GM12892 (cell line): ENCODE data around the gene HSCB. TPM values are rescaled to one million over a fixed set of nuclear protein-coding genes. Genes with fewer than 3 reads are reported as not detected.
"Not testable (repeated sequence)": the region's sequence is repeated elsewhere in the genome, so short reads cannot be mapped to it uniquely, and the experiment has no call there.

Experiments used
- DNase-seq: peaks from one replicate; pipeline ENCODE4 v3.0.0; 2011; ENCODE audit not compliant: insufficient read length
- FAIRE-seq: peaks from 2 replicates; lab custom pipeline; 2011; peaks lifted over from hg19 to GRCh38; lab: Jason Lieb, UNC
- POLR2A ChIP-seq: IDR thresholded peaks from 2 replicates; pipeline ENCODE4 v1.6.1; 2011; ENCODE audit warnings: low read depth, low read length, control low read depth
- POLR2AphosphoS5 ChIP-seq: IDR thresholded peaks from 2 replicates; pipeline ENCODE4 v1.6.1; 2011; ENCODE audit warnings: low read depth, low read length, control low read depth
- TAF1 ChIP-seq: IDR thresholded peaks from 2 replicates; pipeline ENCODE4 v1.6.1; 2011; ENCODE audit warnings: low read depth, mild to moderate bottlenecking, control low read depth, low read length, borderline replicate concordance
- polyA plus RNA-seq: library from polyadenylated mRNA; unstranded; fragments of >200 nt; gene quantifications from one replicate; pipeline ENCODE4 v1.2.1, GENCODE V29; 2012; ENCODE audit warnings: missing spikeins, inconsistent platforms; ENCODE audit not compliant: missing spikeins

Gene HSCB, protein sequence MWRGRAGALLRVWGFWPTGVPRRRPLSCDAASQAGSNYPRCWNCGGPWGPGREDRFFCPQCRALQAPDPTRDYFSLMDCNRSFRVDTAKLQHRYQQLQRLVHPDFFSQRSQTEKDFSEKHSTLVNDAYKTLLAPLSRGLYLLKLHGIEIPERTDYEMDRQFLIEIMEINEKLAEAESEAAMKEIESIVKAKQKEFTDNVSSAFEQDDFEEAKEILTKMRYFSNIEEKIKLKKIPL
- 22.6 TPM for polyA plus RNA-seq

DNA sequence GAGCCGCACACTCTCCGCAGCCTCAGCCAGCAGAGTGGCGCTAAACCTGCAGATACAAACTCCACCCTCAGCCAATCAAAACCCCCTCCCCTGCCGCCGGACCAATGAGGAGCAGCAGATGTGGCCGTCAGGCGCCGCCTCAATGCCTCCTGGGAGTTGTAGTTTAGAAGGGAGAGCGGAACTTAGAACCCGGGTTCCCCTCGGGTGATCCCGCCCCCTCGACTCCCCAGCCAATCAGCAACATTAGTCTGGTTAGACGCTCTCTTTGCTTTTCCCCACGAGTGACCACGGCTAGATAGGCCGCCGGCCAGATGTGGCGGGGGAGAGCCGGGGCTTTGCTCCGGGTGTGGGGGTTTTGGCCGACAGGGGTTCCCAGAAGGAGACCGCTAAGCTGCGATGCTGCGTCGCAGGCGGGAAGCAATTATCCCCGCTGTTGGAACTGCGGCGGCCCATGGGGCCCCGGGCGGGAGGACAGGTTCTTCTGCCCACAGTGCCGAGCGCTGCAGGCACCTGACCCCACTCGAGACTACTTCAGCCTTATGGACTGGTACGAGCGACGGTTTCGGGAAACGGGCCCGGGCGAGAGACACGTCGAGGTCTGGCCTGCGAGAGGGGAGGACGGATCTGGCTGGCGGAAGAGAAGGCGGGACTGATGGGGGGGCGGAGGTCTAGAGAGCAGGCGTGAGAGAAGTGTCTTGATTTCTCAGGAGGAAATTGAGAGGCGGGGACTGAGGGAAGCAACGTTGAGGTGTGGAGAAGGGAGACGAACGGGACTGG is at the start of gene HSCB, which contains the start of gene CHEK2:
Gene HSCB, plus strand, starts transcription at position 255 of the 777 bp plus-strand sequence. Its CDS starts 57 bp downstream, at position 312.
Gene CHEK2, minus strand, starts transcription at position 36 of the 777 bp plus-strand sequence. CDS start 7,099 bp downstream, outside the sequence.
- peak; percentile 88 for DNase-seq
- TF ChIP-seq POLR2A (peak; percentile 80), TAF1 (peak; percentile 62; the same call in 1 of the 2 replicates), POLR2AphosphoS5 (peak; percentile 81)
- FAIRE-seq, result peak; percentile 99

GRCh38 chr22:28693041-28693760 is 48.6 kb upstream of the HSCB start:
- not testable (repeated sequence) for DNase-seq, FAIRE-seq

GRCh38 chr22:28702891-28703290 is 38.9 kb upstream of the HSCB start:
- DNase-seq, result no peak
- no peak for TF ChIP-seq POLR2AphosphoS5
- no peak for TF ChIP-seq TAF1
- no peak for TF ChIP-seq POLR2A
- no peak for FAIRE-seq

GRCh38 chr22:28703436-28703835 is 38.4 kb upstream of the HSCB start:
- FAIRE-seq, result no peak
- no peak for DNase-seq
- TF ChIP-seq POLR2AphosphoS5 (no peak), POLR2A (no peak), TAF1 (no peak)

- FAIRE-seq (no peak), DNase-seq (no peak)
- TF ChIP-seq POLR2AphosphoS5, result no peak
- TF ChIP-seq TAF1, result no peak
- TF ChIP-seq POLR2A, result no peak
Measured at GRCh38 chr22:28706845-28707244, 35.0 kb upstream of the HSCB start.

DNA sequence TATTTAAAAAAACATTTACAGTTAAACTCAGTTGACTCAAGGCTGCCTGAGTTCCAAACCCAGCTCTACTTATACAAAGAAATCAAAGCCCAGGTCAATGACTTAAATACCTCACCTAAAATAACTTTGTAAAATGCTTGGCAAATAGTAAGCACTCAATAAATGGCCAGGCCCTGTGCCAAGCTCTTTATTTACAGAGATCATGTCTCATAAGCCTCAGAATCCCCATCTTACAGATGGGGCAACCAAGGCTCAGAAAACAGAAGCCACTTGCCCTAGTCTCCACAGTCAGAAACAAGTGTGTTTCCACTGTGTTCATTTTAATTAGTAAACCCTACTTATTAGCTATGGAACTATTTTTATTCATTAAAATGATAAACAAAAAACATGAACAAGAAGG is 31.7 kb upstream of the HSCB start:
- FAIRE-seq, result no peak
- TF ChIP-seq POLR2A (no peak), TAF1 (no peak), POLR2AphosphoS5 (no peak)
- DNase-seq, result no peak

DNA sequence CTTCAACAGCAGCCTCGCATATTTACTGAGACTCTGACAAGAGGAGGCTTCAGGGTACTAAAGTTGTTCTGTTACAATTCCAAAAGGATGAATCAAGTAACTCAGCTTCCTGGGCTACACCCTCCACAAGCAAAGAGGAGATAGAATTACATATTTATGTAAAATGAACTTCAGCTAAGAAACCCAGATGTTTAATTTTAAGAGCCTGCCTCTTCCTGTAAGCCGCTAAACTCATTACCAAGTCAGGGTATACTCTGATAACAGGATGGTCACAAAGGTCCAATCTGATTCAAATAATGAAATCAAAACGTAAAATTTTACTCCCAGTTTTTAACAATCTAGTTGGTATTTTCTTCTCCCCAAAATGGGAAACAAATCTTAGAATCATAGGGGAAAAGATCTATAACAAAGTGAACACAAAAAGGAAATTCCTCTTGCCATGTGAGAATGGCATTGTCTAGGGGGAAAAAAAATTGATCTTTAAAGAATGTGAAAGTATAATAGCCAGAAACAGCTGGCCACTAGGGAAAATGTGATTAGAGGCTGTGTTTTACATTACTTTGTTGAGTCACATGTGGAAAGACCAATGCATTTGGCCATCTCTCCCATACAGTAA is 31.2 kb upstream of the HSCB start:
- TF ChIP-seq TAF1 (no peak), POLR2AphosphoS5 (no peak), POLR2A (no peak)
- FAIRE-seq (no peak), DNase-seq (no peak)

GRCh38 chr22:28711341-28711740 is 30.5 kb upstream of the HSCB start:
- TF ChIP-seq POLR2AphosphoS5 (no peak), POLR2A (no peak), TAF1 (no peak)
- DNase-seq, result no peak
- no peak for FAIRE-seq

- no peak for FAIRE-seq
- DNase-seq, result no peak
- TF ChIP-seq TAF1 (no peak), POLR2AphosphoS5 (no peak), POLR2A (no peak)
Measured at GRCh38 chr22:28711820-28712777, 29.7 kb upstream of the HSCB start.

GRCh38 chr22:28714043-28714628 is 27.7 kb upstream of the HSCB start:
- DNase-seq (no peak), FAIRE-seq (no peak)
- no peak for TF ChIP-seq POLR2AphosphoS5
- no peak for TF ChIP-seq POLR2A
- no peak for TF ChIP-seq TAF1
